ENCODE data around the gene NDUFA11.

- TF ChIP-seq, protein P1, sequence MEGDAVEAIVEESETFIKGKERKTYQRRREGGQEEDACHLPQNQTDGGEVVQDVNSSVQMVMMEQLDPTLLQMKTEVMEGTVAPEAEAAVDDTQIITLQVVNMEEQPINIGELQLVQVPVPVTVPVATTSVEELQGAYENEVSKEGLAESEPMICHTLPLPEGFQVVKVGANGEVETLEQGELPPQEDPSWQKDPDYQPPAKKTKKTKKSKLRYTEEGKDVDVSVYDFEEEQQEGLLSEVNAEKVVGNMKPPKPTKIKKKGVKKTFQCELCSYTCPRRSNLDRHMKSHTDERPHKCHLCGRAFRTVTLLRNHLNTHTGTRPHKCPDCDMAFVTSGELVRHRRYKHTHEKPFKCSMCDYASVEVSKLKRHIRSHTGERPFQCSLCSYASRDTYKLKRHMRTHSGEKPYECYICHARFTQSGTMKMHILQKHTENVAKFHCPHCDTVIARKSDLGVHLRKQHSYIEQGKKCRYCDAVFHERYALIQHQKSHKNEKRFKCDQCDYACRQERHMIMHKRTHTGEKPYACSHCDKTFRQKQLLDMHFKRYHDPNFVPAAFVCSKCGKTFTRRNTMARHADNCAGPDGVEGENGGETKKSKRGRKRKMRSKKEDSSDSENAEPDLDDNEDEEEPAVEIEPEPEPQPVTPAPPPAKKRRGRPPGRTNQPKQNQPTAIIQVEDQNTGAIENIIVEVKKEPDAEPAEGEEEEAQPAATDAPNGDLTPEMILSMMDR (IDR thresholded peaks at IDR 0.05): no peak
- no peak for TF ChIP-seq POLR2A (IDR thresholded peaks at IDR 0.05)
Measured at GRCh38 chr19:5907241-5907640, 3.7 kb upstream of the NDUFA11 start.

Measured in lower leg skin (tissue), 3 donors.